Loucy (cell line): ENCODE measurements around the gene BIK.

Experiments
- H2AFZ ChIP-seq: fragments of 200-600 bp; sonication (generic); 2 replicates; pipeline ENCODE4 v1.6.0; 2016; ENCODE audit warnings: antibody characterized with exemption, mild to moderate bottlenecking, low read length, moderate library complexity
- H3F3A ChIP-seq: fragments of 200-600 bp; 2 replicates; pipeline ENCODE4 v1.6.0; 2016; ENCODE audit warnings: antibody characterized with exemption, low read depth, mild to moderate bottlenecking
- H3K27me3 ChIP-seq: fragments of 200-600 bp; sonication (generic); 2 replicates; pipeline ENCODE4 v1.6.1; 2014; ENCODE audit warnings: low read length, mild to moderate bottlenecking; ENCODE audit not compliant: insufficient read depth, poor library complexity, severe bottlenecking
- H3K36me3 ChIP-seq: fragments of 200-600 bp; sonication (generic); 2 replicates; pipeline ENCODE4 v1.6.1; 2016; ENCODE audit warnings: low read length; ENCODE audit not compliant: insufficient read depth
- H3K4me1 ChIP-seq: fragments of 200-600 bp; sonication (generic); 2 replicates; pipeline ENCODE4 v1.5.1; 2014; ENCODE audit warnings: low read length, mild to moderate bottlenecking; ENCODE audit not compliant: insufficient read depth, poor library complexity, severe bottlenecking
- H3K4me2 ChIP-seq: fragments of 200-600 bp; sonication (generic); 2 replicates; pipeline ENCODE4 v1.6.0; 2014; ENCODE audit warnings: antibody characterized with exemption, low read length, low read depth, mild to moderate bottlenecking; ENCODE audit not compliant: poor library complexity, severe bottlenecking
- H3K4me3 ChIP-seq: fragments of 200-600 bp; sonication (generic); 2 replicates; pipeline ENCODE4 v1.5.1; 2014; ENCODE audit warnings: low read length, mild to moderate bottlenecking, mixed read lengths; ENCODE audit not compliant: poor library complexity, severe bottlenecking
- H3K79me2 ChIP-seq: fragments of 200-600 bp; sonication (generic); 2 replicates; pipeline ENCODE4 v1.6.1; 2014; ENCODE audit warnings: low read length; ENCODE audit not compliant: insufficient read depth
- H3K9ac ChIP-seq: fragments of 200-600 bp; sonication (generic); 2 replicates; pipeline ENCODE4 v1.6.0; 2014; ENCODE audit warnings: mild to moderate bottlenecking, low read depth, low read length, moderate library complexity; ENCODE audit not compliant: poor library complexity, severe bottlenecking
- H3K9me2 ChIP-seq: fragments of 200-600 bp; sonication (generic); replicated peaks from 2 replicates; pipeline ENCODE4 v1.6.1; 2016; ENCODE audit warnings: low read depth, low read length, mixed read lengths
- H3K9me3 ChIP-seq: fragments of 200-600 bp; sonication (generic); 2 replicates; pipeline ENCODE4 v1.6.1; 2014; ENCODE audit warnings: mild to moderate bottlenecking, antibody characterized with exemption, low read length, low read depth; ENCODE audit not compliant: insufficient read depth
- H4K20me1 ChIP-seq: fragments of 200-600 bp; sonication (generic); 2 replicates; pipeline ENCODE4 v1.6.0; 2014; ENCODE audit warnings: antibody characterized with exemption, low read length, mild to moderate bottlenecking; ENCODE audit not compliant: insufficient read depth, poor library complexity, severe bottlenecking
- CTCF ChIP-seq: fragments of 200-600 bp; sonication (generic); conservative IDR thresholded peaks from 2 replicates; pipeline ENCODE4 v1.5.1; 2014; ENCODE audit warnings: mild to moderate bottlenecking, antibody characterized with exemption, low read length
- EZH2phosphoT487 ChIP-seq: fragments of 200-600 bp; IDR thresholded peaks from 2 replicates; pipeline ENCODE4 v1.6.1; 2018; ENCODE audit warnings: antibody characterized with exemption, mild to moderate bottlenecking, moderate library complexity, borderline replicate concordance

BIK gene

GRCh38 chr22:43129426-43130425, 19.2 kb downstream of the BIK start:
- Histone ChIP-seq H3K4me2 (no peak overlapping the region), H3K9ac (no peak overlapping the region)

GRCh38 chr22:43131773-43132501, 21.4 kb downstream of the BIK start:
- TF ChIP-seq EZH2phosphoT487 (no peak), CTCF (no peak)
- H4K20me1 ChIP-seq = no peaks in the 10 kb centered on the region
- no peak overlapping the region for H2AFZ ChIP-seq
- H3K9me3 ChIP-seq = no peaks in the 10 kb centered on the region
- no peaks in the 10 kb centered on the region for H3K79me2 ChIP-seq
- H3K27me3 ChIP-seq = no peaks in the 10 kb centered on the region
- no peak overlapping the region for H3K9ac ChIP-seq
- H3K4me2 ChIP-seq = no peak overlapping the region
- H3K36me3 ChIP-seq = peaks cover 12% of the 10 kb centered on the region; the same call in 1 of the 2 replicates
- no peaks in the 10 kb centered on the region for H3K9me2 ChIP-seq
- H3K4me3 ChIP-seq = no peak overlapping the region
- H3K4me1 ChIP-seq = peaks cover 17% of the 10 kb centered on the region
- H3F3A ChIP-seq = no peaks in the 10 kb centered on the region

More at GRCh38 chr22:43129426-43130425, 19.2 kb downstream of the BIK start:
- Histone ChIP-seq H3K9me2 (no peaks in the 10 kb centered on the region), H3F3A (no peaks in the 10 kb centered on the region), H3K27me3 (no peaks in the 10 kb centered on the region), H3K4me1 (peaks cover 17% of the 10 kb centered on the region), H3K4me3 (no peak overlapping the region), H3K36me3 (peaks cover 8% of the 10 kb centered on the region; the same call in 1 of the 2 replicates), H4K20me1 (no peaks in the 10 kb centered on the region), H3K79me2 (no peaks in the 10 kb centered on the region), H3K9me3 (no peaks in the 10 kb centered on the region), H2AFZ (no peak overlapping the region)
- TF ChIP-seq CTCF (no peak), EZH2phosphoT487 (no peak)

GRCh38 chr22:43133401-43133800, 22.9 kb downstream of the BIK start:
- Histone ChIP-seq H3K9me2 (no peaks in the 10 kb centered on the region), H4K20me1 (no peaks in the 10 kb centered on the region), H3K4me2 (no peak overlapping the region), H3K27me3 (no peaks in the 10 kb centered on the region), H3K79me2 (no peaks in the 10 kb centered on the region), H3K4me1 (peaks cover 14% of the 10 kb centered on the region), H3K9me3 (no peaks in the 10 kb centered on the region), H3F3A (no peaks in the 10 kb centered on the region), H3K4me3 (no peak overlapping the region), H2AFZ (no peak overlapping the region), H3K9ac (no peak overlapping the region), H3K36me3 (peaks cover 19% of the 10 kb centered on the region; the same call in 1 of the 2 replicates)
- TF ChIP-seq CTCF (no peak), EZH2phosphoT487 (no peak)
